SK-N-SH (cell line): ENCODE results near the gene TMEM269.

ENCODE experiments used
- CTCF ChIP-seq: fragments of 200-600 bp; sonication (generic); IDR thresholded peaks from 2 replicates; pipeline ENCODE4 v1.6.1; 2017; ENCODE audit warnings: antibody characterized with exemption, mild to moderate bottlenecking, moderate library complexity
- NRF1 ChIP-seq: IDR thresholded peaks from 2 replicates; pipeline ENCODE4 v1.6.1; 2012; ENCODE audit warnings: low read depth, mild to moderate bottlenecking, low read length
- TF ChIP-seq, protein P1 (sequence below): IDR thresholded peaks from 2 replicates; pipeline ENCODE4 v1.4.0; 2012; ENCODE audit warnings: low read depth

DNA sequence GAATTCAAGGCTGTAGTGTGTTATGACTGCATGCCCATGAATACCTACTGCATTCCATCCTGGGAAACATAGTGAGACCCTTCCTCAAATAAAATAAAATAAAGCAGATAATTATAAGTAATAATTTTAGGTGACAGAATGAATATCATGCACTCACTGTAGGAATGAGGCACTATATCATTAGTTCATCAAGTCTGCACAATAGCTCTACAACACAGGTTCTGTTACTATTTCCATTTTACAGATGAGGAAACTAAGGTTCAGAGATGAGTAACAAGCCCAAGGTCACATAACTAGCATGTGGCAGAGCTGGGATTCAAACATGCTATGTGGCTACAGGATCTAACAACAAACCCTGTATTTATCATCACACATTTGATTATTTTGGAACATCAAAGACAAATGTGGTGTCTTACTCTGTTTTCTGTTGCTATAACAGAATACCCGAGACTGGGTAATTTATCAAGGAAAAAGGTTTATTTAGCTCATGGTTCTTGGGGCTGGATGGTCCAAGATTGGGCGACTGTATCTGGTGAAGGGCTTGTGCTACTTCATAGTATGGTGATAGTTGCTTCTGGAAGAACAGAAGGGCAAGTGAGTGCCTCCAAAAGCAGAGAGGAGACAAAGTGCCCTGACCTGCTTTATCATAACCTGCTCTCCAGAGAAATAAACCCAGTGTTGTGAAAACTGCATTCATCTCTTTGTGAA lies 56.8 kb downstream of the TMEM269 start:
- TF ChIP-seq CTCF (no peak), NRF1 (no peak)
- TF ChIP-seq, protein P1, sequence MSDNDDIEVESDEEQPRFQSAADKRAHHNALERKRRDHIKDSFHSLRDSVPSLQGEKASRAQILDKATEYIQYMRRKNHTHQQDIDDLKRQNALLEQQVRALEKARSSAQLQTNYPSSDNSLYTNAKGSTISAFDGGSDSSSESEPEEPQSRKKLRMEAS, result no peak
